K562 (cell line): ENCODE results near the gene GUCY2D. TPM values are rescaled to one million over a fixed set of nuclear protein-coding genes. Genes with fewer than 3 reads are reported as not detected.
"Not testable (repeated sequence)": the region's sequence is repeated elsewhere in the genome, so short reads cannot be mapped to it uniquely, and the experiment has no call there.

Experiments
- ATAC-seq: fragments of 200-7000 bp; cut with Tn5 transposase; 3 replicates; pipeline ENCODE4 v1.9.1; 2020; ENCODE audit warnings: moderate library complexity
- BruUV-seq: library from RNA; stranded (reverse); fragments of 400-500 nt; replicated peaks from 2 replicates; lab custom pipeline; 2021; lab: Mats Ljungman, UMichigan
- CTCF ChIA-PET: fragments of 300-600 bp; formaldehyde crosslinking; extraction: SDS; loops from one replicate; lab custom pipeline; 2021; ENCODE audit warnings: low intra/inter-chr PET ratio; lab: Yijun Ruan, JAX
- POLR2A ChIA-PET: fragments of 300-600, 350-650 bp; sonication (Branson Sonifier 250); formaldehyde crosslinking; extraction: SDS; loops from one replicate; lab custom pipeline; 2021; ENCODE audit warnings: antibody characterized with exemption, inconsistent platforms; lab: Yijun Ruan, JAX
- DNase-seq, 4 experiments: peaks; one replicate each; pipeline versions ENCODE4 v3.0.0 to v3.0.0-alpha.2; 2011 to 2018; ENCODE audit warnings: low spot score in 3 of 4, mixed read lengths in 3 of 4; ENCODE audit errors: extremely low read depth in 1 of 4
- FAIRE-seq: peaks from 2 replicates; lab custom pipeline; 2011; peaks lifted over from hg19 to GRCh38; lab: Jason Lieb, UNC
- H2AFZ ChIP-seq: 2 replicates; pipeline ENCODE4 v1.6.0; 2011; ENCODE audit warnings: low read depth, low read length, control low read depth, inconsistent platforms
- H3K27ac ChIP-seq: fragments of 200-600 bp; 3 replicates; pipeline ENCODE4 v1.8.0; 2011; ENCODE audit warnings: low read depth, mild to moderate bottlenecking, control low read depth, inconsistent platforms, low read length, moderate library complexity, mixed read lengths; ENCODE audit errors: extremely low read depth
- H3K27me3 ChIP-seq, 2 experiments: fragments of 300-600 bp in 1 of 2; 2 replicates in 1 of 2; 3 replicates in 1 of 2; pipeline versions ENCODE4 v1.6.0 to v1.8.0; 2011; ENCODE audit warnings: inconsistent platforms in 2 of 2, low read length in 2 of 2, mild to moderate bottlenecking in 1 of 2, mixed read lengths in 1 of 2, moderate library complexity in 1 of 2; ENCODE audit not compliant: control insufficient read depth in 2 of 2, insufficient read depth in 2 of 2
- H3K36me3 ChIP-seq: fragments of 300-600 bp; 3 replicates; pipeline ENCODE4 v1.8.0; 2011; ENCODE audit warnings: mild to moderate bottlenecking, low read length, inconsistent platforms; ENCODE audit not compliant: control insufficient read depth, insufficient read depth
- H3K4me1 ChIP-seq, 2 experiments: fragments of 200-600 bp in 1 of 2; replicated peaks in 1 of 2; 2 replicates in 1 of 2; 3 replicates in 1 of 2; pipeline versions ENCODE4 v1.5.1 to v1.8.0; 2011; ENCODE audit warnings: inconsistent platforms in 2 of 2, low read length in 2 of 2, mild to moderate bottlenecking in 1 of 2, mixed read lengths in 1 of 2, moderate library complexity in 1 of 2; ENCODE audit not compliant: control insufficient read depth in 2 of 2, insufficient read depth in 2 of 2
- H3K4me2 ChIP-seq: 2 replicates; pipeline ENCODE4 v1.6.1; 2011; ENCODE audit warnings: low read length, control low read depth, inconsistent platforms, mixed read lengths; ENCODE audit not compliant: insufficient read depth
- H3K4me3 ChIP-seq: fragments of 200-600 bp; sonication (generic), shearing (Covaris generic); 2 replicates; pipeline ENCODE4 v1.5.1; 2016; ENCODE audit warnings: control low read depth, inconsistent platforms
- H3K79me2 ChIP-seq: fragments of 200-600 bp; 3 replicates; pipeline ENCODE4 v1.8.0; 2011; ENCODE audit warnings: low read length, inconsistent platforms; ENCODE audit not compliant: control insufficient read depth, insufficient read depth
- H3K9ac ChIP-seq, 2 experiments: 2 replicates each; pipeline versions ENCODE4 v1.6.0 to v1.6.1; 2011; ENCODE audit warnings: low read depth in 2 of 2, low read length in 2 of 2, control low read depth in 1 of 2, inconsistent platforms in 1 of 2, mild to moderate bottlenecking in 1 of 2, mixed read lengths in 1 of 2; ENCODE audit not compliant: insufficient read depth in 1 of 2
- H3K9me1 ChIP-seq: one replicate; pipeline ENCODE4 v1.6.0; 2011; ENCODE audit warnings: inconsistent platforms, mild to moderate bottlenecking, low read length, moderate library complexity; ENCODE audit not compliant: control insufficient read depth, insufficient read depth
- H3K9me3 ChIP-seq: replicated peaks from 2 replicates; pipeline ENCODE4 v1.5.1; 2011; ENCODE audit warnings: low read depth, low read length, inconsistent platforms; ENCODE audit not compliant: control insufficient read depth, insufficient read depth
- H4K20me1 ChIP-seq: replicated peaks from 2 replicates; pipeline ENCODE4 v1.6.1; 2011; ENCODE audit warnings: low read length, inconsistent platforms, mixed read lengths; ENCODE audit not compliant: control insufficient read depth, insufficient read depth
- KDM4B ChIP-seq, 2 experiments: fragments of 450-650 bp in 1 of 2; sonication (generic) in 1 of 2; IDR thresholded peaks; 2 replicates each; pipeline ENCODE4 v1.6.1; 2016 to 2017; ENCODE audit warnings: borderline replicate concordance in 2 of 2, antibody characterized with exemption in 1 of 2, low read depth in 1 of 2, mild to moderate bottlenecking in 1 of 2
- RAD21 ChIP-seq, 2 experiments: fragments of 250-450 bp in 1 of 2; fragments of 450-650 bp in 1 of 2; sonication (Bioruptor Pico) in 1 of 2; formaldehyde crosslinking in 1 of 2; IDR thresholded peaks in 1 of 2; conservative IDR thresholded peaks in 1 of 2; 2 replicates each; pipeline versions ENCODE4 v1.4.0 to v1.8.0; 2020 to 2022; ENCODE audit warnings: mild to moderate bottlenecking in 2 of 2, moderate library complexity in 1 of 2
- SMC3 ChIP-seq: conservative IDR thresholded peaks from 2 replicates; pipeline ENCODE4 v1.6.1; 2011; ENCODE audit warnings: low read depth, low read length, improper control_type of control experiment; ENCODE audit not compliant: insufficient read depth
- STAG1 ChIP-seq: sonication (generic); formaldehyde crosslinking; IDR thresholded peaks from 2 replicates; pipeline ENCODE4 v1.5.0; 2020; ENCODE audit warnings: missing genetic modification reagents, borderline replicate concordance
- YY1 ChIP-seq, 3 experiments: IDR thresholded peaks; 2 replicates each; pipeline ENCODE4 v1.6.1; 2011; ENCODE audit warnings: low read length in 2 of 3, mild to moderate bottlenecking in 2 of 3, moderate library complexity in 2 of 3, borderline replicate concordance in 1 of 3, control low read depth in 1 of 3, low read depth in 1 of 3; ENCODE audit not compliant: insufficient read depth in 3 of 3, insufficient replicate concordance in 2 of 3, control insufficient read depth in 1 of 3, insufficient read length in 1 of 3; ENCODE audit errors: extremely low read depth in 1 of 3
- ZKSCAN3 ChIP-seq: fragments of 250-450 bp; sonication (Bioruptor Pico); IDR thresholded peaks from 2 replicates; pipeline ENCODE4 v1.4.0; 2020
- ZNF184 ChIP-seq: sonication (generic); formaldehyde crosslinking; IDR thresholded peaks from 2 replicates; pipeline ENCODE4 v1.5.0; 2020; ENCODE audit warnings: missing genetic modification reagents
- WGBS: fragments of 100-300 bp; shearing (Covaris generic); methylation state at CpG from one replicate; pipeline ENCODE4 v1.1.6; 2016; ENCODE audit warnings: low coverage, mixed read lengths; ENCODE audit not compliant: insufficient coverage; ENCODE audit errors: missing lambda C conversion rate; 5-methylcytosine and 5-hydroxymethylcytosine counted together
- in situ Hi-C: fragments of 300-500 bp; cut with MboI; formaldehyde crosslinking; loops from 4 replicates; pipeline ENCODE4 v1.15.0; 2018; ENCODE audit warnings: inconsistent platforms, mixed read lengths
- intact Hi-C: fragments of 100-400 bp; cut with micrococcal nuclease; formaldehyde crosslinking; loops from 2 replicates; pipeline ENCODE4 v1.14.2; 2022
- polyA plus RNA-seq, 8 experiments: library from polyadenylated mRNA; depleted of rRNA in 4 of 8; stranded (reverse) in 5 of 8; unstranded in 3 of 8; fragments of >200 nt; fragmentation: Nextera tagmentation in 2 of 8; fragmentation: Illumina TruSeq in 1 of 8; extraction: Ambion mirVana in 2 of 8; extraction: Trizol in 1 of 8; gene quantifications; 2 replicates each; pipeline versions ENCODE4 v1.2.1 to v1.2.3, GENCODE V29; 2011 to 2014; ENCODE audit warnings: inconsistent platforms in 1 of 8, missing spikeins in 1 of 8
- total RNA-seq, 7 experiments: library from RNA; depleted of rRNA in 6 of 7; stranded (reverse); fragments of >200 nt in 6 of 7; fragmentation: Illumina TruSeq in 2 of 7; extraction: Trizol in 2 of 7; gene quantifications; 2 replicates each; pipeline versions ENCODE4 v1.2.1 to v1.2.3, GENCODE V29; 2011 to 2021; ENCODE audit warnings: low replicate concordance in 1 of 7
- TF ChIP-seq, protein P1 (sequence below): fragments of 250-450 bp; sonication (Bioruptor Pico); IDR thresholded peaks from 2 replicates; pipeline ENCODE4 v1.8.0; 2022; ENCODE audit warnings: inconsistent platforms

The GUCY2D gene
- total and polyA plus RNA-seq, 9 of the 15 experiments (the other 6 are each of a cell fraction or from before 2014, with no cell fraction given), result 0.05 TPM; not detected in 8

DNA sequence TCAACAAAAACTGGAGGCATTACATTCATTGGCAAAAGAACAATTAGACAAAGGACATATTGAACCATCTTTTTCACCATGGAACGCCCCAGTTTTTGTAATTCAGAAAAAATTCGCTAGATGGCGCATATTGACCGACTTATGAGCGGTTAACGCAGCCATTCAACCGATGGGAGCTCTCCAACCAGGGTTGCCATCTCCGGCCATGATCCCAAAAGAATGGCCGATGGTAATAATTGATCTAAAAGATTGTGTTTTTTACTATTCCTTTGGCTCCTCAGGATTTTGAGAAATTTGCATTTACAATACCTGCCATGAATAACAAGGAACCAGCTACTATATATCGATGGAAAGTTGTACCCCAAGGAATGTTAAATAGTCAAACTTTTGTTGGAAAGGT lies 57.9 kb downstream of the GUCY2D start (continued):
- TF ChIP-seq STAG1 (CRISPR knock-in tag) (peak; percentile 18; the same call in 1 of the 2 replicates), SMC3 (0 out of 2 replicates have a peak, but pooled peaks have one; percentile 28), RAD21 (CRISPR knock-in tag; conservative IDR thresholded peaks at IDR 0.05 in 1 of 2, IDR thresholded peaks at IDR 0.05 in 1 of 2) (peak; percentile 68 to 76), ZKSCAN3 (CRISPR knock-in tag) (no peak), KDM4B (IDR thresholded peaks at IDR 0.05; ENCODE audit: borderline replicate concordance in 2 of 2, low read depth in 1 of 2) (no peak), YY1 (IDR thresholded peaks at IDR 0.05; ENCODE audit: borderline replicate concordance in 1 of 3, control insufficient read depth in 1 of 3, extremely low read depth in 1 of 3, insufficient read depth in 3 of 3, insufficient read length in 1 of 3, insufficient replicate concordance in 2 of 3, low read depth in 1 of 3, low read length in 2 of 3) (peak in 2 of 3 experiments; percentile 51 to 82), ZNF184 (CRISPR knock-in tag) (no peak)
- TF ChIP-seq, protein P1, sequence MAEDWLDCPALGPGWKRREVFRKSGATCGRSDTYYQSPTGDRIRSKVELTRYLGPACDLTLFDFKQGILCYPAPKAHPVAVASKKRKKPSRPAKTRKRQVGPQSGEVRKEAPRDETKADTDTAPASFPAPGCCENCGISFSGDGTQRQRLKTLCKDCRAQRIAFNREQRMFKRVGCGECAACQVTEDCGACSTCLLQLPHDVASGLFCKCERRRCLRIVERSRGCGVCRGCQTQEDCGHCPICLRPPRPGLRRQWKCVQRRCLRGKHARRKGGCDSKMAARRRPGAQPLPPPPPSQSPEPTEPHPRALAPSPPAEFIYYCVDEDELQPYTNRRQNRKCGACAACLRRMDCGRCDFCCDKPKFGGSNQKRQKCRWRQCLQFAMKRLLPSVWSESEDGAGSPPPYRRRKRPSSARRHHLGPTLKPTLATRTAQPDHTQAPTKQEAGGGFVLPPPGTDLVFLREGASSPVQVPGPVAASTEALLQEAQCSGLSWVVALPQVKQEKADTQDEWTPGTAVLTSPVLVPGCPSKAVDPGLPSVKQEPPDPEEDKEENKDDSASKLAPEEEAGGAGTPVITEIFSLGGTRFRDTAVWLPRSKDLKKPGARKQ (CRISPR knock-in tag), result no peak

DNA sequence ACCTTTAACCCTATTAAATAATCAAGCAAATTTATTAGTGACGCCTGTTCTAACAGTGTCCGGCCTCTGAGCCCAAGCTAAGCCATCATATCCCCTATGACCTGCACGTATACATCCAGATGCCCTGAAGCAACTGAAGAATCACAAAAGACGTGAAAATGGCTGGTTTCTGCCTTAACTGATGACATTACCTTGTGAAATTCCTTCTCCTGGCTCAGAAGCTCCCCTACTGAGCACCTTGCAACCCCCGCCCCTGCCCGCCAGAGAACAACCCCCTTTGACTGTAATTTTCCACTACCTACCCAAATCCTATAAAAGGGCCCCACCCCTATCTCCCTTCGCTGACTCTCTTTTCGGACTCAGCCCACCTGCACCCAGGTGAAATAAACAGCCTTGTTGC lies 59.4 kb downstream of the GUCY2D start:
- H3K4me1 ChIP-seq, H4K20me1 ChIP-seq, H2AFZ ChIP-seq, ATAC-seq, BruUV-seq, FAIRE-seq, H3K79me2 ChIP-seq, DNase-seq, H3K9me3 ChIP-seq, H3K4me3 ChIP-seq, H3K27me3 ChIP-seq, H3K9me1 ChIP-seq, H3K9ac ChIP-seq, H3K36me3 ChIP-seq, H3K27ac ChIP-seq: not testable (repeated sequence)
- WGBS, result 52% methylated on average over 8 of the region's 8 CpGs
- H3K4me2 ChIP-seq, result peak overlapping the region; percentile 76; the same call in 1 of the 2 replicates
- in situ Hi-C loops (loop anchor here (25.0 kb wide), 2 partner anchors 725 to 925 kb away; partner anchors contain the start of gene MFSD6L), intact Hi-C loops (loop anchor here (2.0 kb wide), 1 partner anchor 57 kb away; the partner anchor contains the start of gene ALOXE3)
- POLR2A ChIA-PET, result interaction anchor here (0.5 to 2.2 kb wide), 7 partner anchors 12 to 724 kb away, joined by 3 to 9 read pairs (median 3); partner anchors contain the start of gene NAA38
- CTCF ChIA-PET, result interaction anchor here (0.6 to 3.5 kb wide), 3 partner anchors 18 to 1618 kb away, joined by 3 to 18 read pairs (median 3); partner anchors contain the start of gene PIMREG
